DOHH2 (cell line): ENCODE data around the gene MPRIP.

ENCODE experiments used
- CTCF ChIP-seq: fragments of 200-600 bp; sonication (generic); IDR thresholded peaks from one replicate; pipeline ENCODE4 v1.5.1; 2014; ENCODE audit warnings: antibody characterized with exemption, mild to moderate bottlenecking, low read depth, low read length; ENCODE audit not compliant: poor library complexity, severe bottlenecking
- EZH2phosphoT487 ChIP-seq: fragments of 200-600 bp; sonication (generic); IDR thresholded peaks from 2 replicates; pipeline ENCODE4 v1.6.1; 2017; ENCODE audit warnings: borderline replicate concordance, mild to moderate bottlenecking, antibody characterized with exemption, low read length, moderate library complexity, mixed read lengths

- no peak for TF ChIP-seq CTCF
- TF ChIP-seq EZH2phosphoT487 = no peak
Observed at GRCh38 chr17:17062356-17062755, 20.1 kb downstream of the MPRIP start.
